Measurements from ENCODE around the gene LIF. TPM values are rescaled to one million over a fixed set of nuclear protein-coding genes. Genes with fewer than 3 reads are reported as not detected.

Gene LIF
- polyA plus RNA-seq, 2 of the 4 experiments (the other 2 are of a cell fraction) = 40.7 to 54.5 TPM

DNA sequence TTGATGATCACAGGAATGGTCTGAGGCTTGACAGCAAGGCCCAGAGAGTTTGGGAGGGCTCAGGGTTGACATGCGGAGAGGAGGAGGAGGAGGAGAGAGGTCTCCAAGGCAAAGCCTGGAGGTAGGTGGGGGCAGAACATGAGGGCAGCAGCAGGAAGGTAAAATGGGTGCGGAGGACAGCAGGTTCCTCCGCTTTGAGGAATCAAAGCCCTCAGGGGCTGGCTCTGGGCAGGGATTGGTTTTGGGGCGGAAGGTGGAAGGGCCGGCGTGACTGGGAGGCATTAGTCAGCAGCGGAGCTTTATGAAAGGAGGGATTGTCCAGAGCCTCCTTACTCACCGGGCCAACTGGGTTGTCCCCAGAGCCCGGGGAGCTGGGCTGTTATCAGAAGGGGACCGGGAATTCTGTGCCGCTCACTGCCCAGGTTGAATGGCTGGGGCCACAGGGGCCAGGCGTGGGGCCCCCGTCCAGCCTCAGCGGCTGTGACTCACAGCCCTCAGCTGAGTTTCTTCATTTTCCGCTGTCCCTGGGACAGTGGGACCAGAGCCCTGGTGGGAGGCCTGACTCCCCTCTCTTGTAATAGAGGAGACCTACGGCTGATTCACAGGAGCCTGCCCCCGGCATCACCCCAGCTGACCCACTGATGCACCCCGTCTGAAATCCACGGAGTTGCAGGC lies 36.2 kb downstream of the LIF start (continued):
- TF ChIP-seq MAX (IDR thresholded peaks at IDR 0.05) (peak; percentile 73), HOXB13 (CRISPR knock-in tag; IDR thresholded peaks at IDR 0.05; ENCODE audit: low read depth) (peak; percentile 94), JUN (IDR thresholded peaks at IDR 0.05) (peak; percentile 64 to 71; a peak in 4 of 5 replicates), BHLHE40 (IDR thresholded peaks at IDR 0.05; ENCODE audit: low read depth, low read length) (no peak), GATA3 (IDR thresholded peaks at IDR 0.05; ENCODE audit: borderline replicate concordance) (peak; percentile 56; the same call in 1 of the 2 replicates), USF2 (IDR thresholded peaks at IDR 0.05) (no peak), HDAC2 (IDR thresholded peaks at IDR 0.05) (no peak), FOSB (CRISPR knock-in tag; IDR thresholded peaks at IDR 0.05) (no peak), CEBPB (IDR thresholded peaks at IDR 0.05) (0 out of 4 replicates have a peak, but pooled peaks of 1 of the 2 experiments have one; percentile 11), RNF2 (IDR thresholded peaks at IDR 0.05; ENCODE audit: borderline replicate concordance, low read depth) (no peak), REST (IDR thresholded peaks at IDR 0.05) (no peak), ESRRA (IDR thresholded peaks at IDR 0.05; ENCODE audit: borderline replicate concordance, low read length) (no peak), MYC (IDR thresholded peaks at IDR 0.05; ENCODE audit: borderline replicate concordance, low read length) (no peak), NFE2L2 (conservative IDR thresholded peaks at IDR 0.05; ENCODE audit: low read length) (no peak), SREBF2 (IDR thresholded peaks at IDR 0.05) (no peak), ZFP36 (IDR thresholded peaks at IDR 0.05; ENCODE audit: borderline replicate concordance, partially characterized antibody) (no peak), PHF8 (IDR thresholded peaks at IDR 0.05; ENCODE audit: borderline replicate concordance, low read depth) (no peak), RFX5 (IDR thresholded peaks at IDR 0.05) (no peak), CTCF (IDR thresholded peaks at IDR 0.05) (no peak), EP300 (IDR thresholded peaks at IDR 0.05) (peak; percentile 65 to 81; a peak in 3 of 5 replicates)
- TF ChIP-seq, protein P1, sequence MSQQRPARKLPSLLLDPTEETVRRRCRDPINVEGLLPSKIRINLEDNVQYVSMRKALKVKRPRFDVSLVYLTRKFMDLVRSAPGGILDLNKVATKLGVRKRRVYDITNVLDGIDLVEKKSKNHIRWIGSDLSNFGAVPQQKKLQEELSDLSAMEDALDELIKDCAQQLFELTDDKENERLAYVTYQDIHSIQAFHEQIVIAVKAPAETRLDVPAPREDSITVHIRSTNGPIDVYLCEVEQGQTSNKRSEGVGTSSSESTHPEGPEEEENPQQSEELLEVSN (IDR thresholded peaks at IDR 0.05; ENCODE audit: borderline replicate concordance, low read depth) = peak; percentile 51; the same call in 1 of the 2 replicates

All from A549 (cell line).